ENCODE data around the gene TOP3B.

DNA sequence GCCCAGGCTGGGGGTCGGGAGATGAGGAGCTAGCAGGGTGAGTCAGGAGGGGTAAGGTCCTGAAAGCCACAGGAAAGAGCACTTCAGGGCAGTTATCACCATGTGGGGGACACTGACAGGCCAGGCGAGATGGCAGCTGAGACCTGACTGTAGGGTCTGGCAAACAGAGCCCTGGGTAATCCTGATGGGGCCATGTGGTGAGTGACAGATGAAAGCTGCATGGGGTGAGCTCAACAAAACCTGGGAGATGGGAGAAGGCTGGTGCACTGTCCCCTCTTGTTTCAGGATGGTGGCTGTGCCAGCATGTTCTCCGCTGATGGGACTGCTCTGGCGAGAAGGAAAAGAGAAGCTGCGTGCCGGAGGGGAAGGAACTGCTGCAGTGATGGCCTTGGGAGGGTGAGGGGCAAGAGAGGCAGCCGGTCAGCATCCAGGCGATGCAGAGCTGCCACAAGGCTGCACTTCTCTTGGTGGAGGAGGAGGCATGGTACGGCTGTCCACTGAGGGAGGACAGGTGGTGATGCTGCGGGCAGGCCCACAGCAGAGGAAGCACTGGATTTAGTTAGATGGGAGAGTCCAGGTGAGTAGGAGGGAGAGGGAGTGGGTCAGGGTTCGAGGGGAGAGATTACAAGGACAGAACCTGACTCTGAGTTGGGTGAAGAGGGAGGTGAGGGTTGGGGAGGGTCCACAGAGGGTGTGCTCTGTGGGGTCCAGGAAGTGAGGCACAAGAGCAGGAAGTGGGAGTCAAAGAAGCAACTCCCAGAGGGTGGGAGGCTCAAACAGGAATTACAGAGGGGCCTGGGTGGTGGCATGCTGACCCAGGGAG lies 3.8 kb downstream of the TOP3B start:
- TF ChIP-seq, protein P1, sequence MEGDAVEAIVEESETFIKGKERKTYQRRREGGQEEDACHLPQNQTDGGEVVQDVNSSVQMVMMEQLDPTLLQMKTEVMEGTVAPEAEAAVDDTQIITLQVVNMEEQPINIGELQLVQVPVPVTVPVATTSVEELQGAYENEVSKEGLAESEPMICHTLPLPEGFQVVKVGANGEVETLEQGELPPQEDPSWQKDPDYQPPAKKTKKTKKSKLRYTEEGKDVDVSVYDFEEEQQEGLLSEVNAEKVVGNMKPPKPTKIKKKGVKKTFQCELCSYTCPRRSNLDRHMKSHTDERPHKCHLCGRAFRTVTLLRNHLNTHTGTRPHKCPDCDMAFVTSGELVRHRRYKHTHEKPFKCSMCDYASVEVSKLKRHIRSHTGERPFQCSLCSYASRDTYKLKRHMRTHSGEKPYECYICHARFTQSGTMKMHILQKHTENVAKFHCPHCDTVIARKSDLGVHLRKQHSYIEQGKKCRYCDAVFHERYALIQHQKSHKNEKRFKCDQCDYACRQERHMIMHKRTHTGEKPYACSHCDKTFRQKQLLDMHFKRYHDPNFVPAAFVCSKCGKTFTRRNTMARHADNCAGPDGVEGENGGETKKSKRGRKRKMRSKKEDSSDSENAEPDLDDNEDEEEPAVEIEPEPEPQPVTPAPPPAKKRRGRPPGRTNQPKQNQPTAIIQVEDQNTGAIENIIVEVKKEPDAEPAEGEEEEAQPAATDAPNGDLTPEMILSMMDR (IDR thresholded peaks at IDR 0.05 in 2 of 3, conservative IDR thresholded peaks at IDR 0.05 in 1 of 3; ENCODE audit: control insufficient read depth in 2 of 3, extremely low read depth in 1 of 3, insufficient read depth in 1 of 3, low read depth in 3 of 3, low read length in 3 of 3) = no peak
- no peak for TF ChIP-seq FOXM1 (IDR thresholded peaks at IDR 0.05; ENCODE audit: low read depth, low read length)
- no peak for TF ChIP-seq PAX5 (IDR thresholded peaks at IDR 0.05; ENCODE audit: borderline replicate concordance, low read depth, low read length)
- no peak for TF ChIP-seq HCFC1 (IDR thresholded peaks at IDR 0.05; ENCODE audit: low read length)
- TF ChIP-seq, protein P2, sequence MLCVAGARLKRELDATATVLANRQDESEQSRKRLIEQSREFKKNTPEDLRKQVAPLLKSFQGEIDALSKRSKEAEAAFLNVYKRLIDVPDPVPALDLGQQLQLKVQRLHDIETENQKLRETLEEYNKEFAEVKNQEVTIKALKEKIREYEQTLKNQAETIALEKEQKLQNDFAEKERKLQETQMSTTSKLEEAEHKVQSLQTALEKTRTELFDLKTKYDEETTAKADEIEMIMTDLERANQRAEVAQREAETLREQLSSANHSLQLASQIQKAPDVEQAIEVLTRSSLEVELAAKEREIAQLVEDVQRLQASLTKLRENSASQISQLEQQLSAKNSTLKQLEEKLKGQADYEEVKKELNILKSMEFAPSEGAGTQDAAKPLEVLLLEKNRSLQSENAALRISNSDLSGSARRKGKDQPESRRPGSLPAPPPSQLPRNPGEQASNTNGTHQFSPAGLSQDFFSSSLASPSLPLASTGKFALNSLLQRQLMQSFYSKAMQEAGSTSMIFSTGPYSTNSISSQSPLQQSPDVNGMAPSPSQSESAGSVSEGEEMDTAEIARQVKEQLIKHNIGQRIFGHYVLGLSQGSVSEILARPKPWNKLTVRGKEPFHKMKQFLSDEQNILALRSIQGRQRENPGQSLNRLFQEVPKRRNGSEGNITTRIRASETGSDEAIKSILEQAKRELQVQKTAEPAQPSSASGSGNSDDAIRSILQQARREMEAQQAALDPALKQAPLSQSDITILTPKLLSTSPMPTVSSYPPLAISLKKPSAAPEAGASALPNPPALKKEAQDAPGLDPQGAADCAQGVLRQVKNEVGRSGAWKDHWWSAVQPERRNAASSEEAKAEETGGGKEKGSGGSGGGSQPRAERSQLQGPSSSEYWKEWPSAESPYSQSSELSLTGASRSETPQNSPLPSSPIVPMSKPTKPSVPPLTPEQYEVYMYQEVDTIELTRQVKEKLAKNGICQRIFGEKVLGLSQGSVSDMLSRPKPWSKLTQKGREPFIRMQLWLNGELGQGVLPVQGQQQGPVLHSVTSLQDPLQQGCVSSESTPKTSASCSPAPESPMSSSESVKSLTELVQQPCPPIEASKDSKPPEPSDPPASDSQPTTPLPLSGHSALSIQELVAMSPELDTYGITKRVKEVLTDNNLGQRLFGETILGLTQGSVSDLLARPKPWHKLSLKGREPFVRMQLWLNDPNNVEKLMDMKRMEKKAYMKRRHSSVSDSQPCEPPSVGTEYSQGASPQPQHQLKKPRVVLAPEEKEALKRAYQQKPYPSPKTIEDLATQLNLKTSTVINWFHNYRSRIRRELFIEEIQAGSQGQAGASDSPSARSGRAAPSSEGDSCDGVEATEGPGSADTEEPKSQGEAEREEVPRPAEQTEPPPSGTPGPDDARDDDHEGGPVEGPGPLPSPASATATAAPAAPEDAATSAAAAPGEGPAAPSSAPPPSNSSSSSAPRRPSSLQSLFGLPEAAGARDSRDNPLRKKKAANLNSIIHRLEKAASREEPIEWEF (IDR thresholded peaks at IDR 0.05; ENCODE audit: insufficient replicate concordance, low read depth, low read length) = no peak
- TF ChIP-seq BCL11A (IDR thresholded peaks at IDR 0.05; ENCODE audit: low read depth, low read length) = no peak
